Neural cell (in vitro differentiated cells): ENCODE results near the gene AEN.

ENCODE experiments used
- CTCF ChIP-seq: fragments of 450-650 bp; IDR thresholded peaks from 2 replicates; pipeline ENCODE4 v1.5.1; 2014; ENCODE audit warnings: antibody characterized with exemption, mild to moderate bottlenecking, moderate library complexity; ENCODE audit not compliant: poor library complexity, severe bottlenecking
- EP300 ChIP-seq: fragments of 450-650 bp; conservative IDR thresholded peaks from 2 replicates; pipeline ENCODE4 v1.6.1; 2014; ENCODE audit warnings: antibody characterized with exemption, mild to moderate bottlenecking, moderate library complexity; ENCODE audit not compliant: poor library complexity, severe bottlenecking
- SMC3 ChIP-seq: fragments of 450-650 bp; conservative IDR thresholded peaks from 2 replicates; pipeline ENCODE4 v1.6.1; 2014; ENCODE audit warnings: antibody characterized with exemption, mild to moderate bottlenecking, moderate library complexity; ENCODE audit not compliant: poor library complexity

- TF ChIP-seq SMC3 = no peak
- TF ChIP-seq CTCF = no peak
- no peak for TF ChIP-seq EP300
These were observed 8.8 kb upstream of the AEN start for GRCh38 chr15:88612186-88612796.
